Chondrocyte (in vitro differentiated cells): ENCODE measurements around the gene C1orf50. TPM values are rescaled to one million over a fixed set of nuclear protein-coding genes. Genes with fewer than 3 reads are reported as not detected.
"Not testable (repeated sequence)": the region's sequence is repeated elsewhere in the genome, so short reads cannot be mapped to it uniquely, and the experiment has no call there.

Source experiments
- DNase-seq: peaks from one replicate; pipeline ENCODE4 v3.0.0; 2021; ENCODE audit warnings: mixed read lengths, low spot score
- H3K27ac Mint-ChIP-seq: one replicate; pipeline ENCODE4 v1.8.0; 2021; ENCODE audit warnings: mild to moderate bottlenecking, moderate library complexity, mixed read lengths; ENCODE audit not compliant: unreplicated experiment
- H3K27me3 Mint-ChIP-seq: 2 replicates; pipeline ENCODE4 v1.8.0; 2021; ENCODE audit warnings: low read depth, mixed read lengths
- H3K36me3 Mint-ChIP-seq: 2 replicates; pipeline ENCODE4 v1.8.0; 2021; ENCODE audit warnings: low read depth, mixed read lengths
- H3K4me1 Mint-ChIP-seq: 2 replicates; pipeline ENCODE4 v1.8.0; 2021; ENCODE audit warnings: low read depth, mild to moderate bottlenecking, mixed read lengths
- H3K4me3 Mint-ChIP-seq: one replicate; pipeline ENCODE4 v1.8.0; 2021; ENCODE audit warnings: mild to moderate bottlenecking, moderate library complexity, mixed read lengths; ENCODE audit not compliant: unreplicated experiment
- H3K9me3 Mint-ChIP-seq: 2 replicates; pipeline ENCODE4 v1.8.0; 2021; ENCODE audit warnings: low read depth, mixed read lengths
- long read RNA-seq: library from polyadenylated mRNA; stranded (forward); transcript quantifications from one replicate; pipeline ENCODE4 v2.0.0, GENCODE V29; 2021
- total RNA-seq: library from RNA; stranded (reverse); gene quantifications from 3 replicates; pipeline ENCODE4 v1.2.1, GENCODE V29; 2021
- TF ChIP-seq, protein P1 (sequence below): fragments of 200-600 bp; sonication (generic); IDR thresholded peaks from 2 replicates; pipeline ENCODE4 v1.5.0; 2021; ENCODE audit warnings: antibody characterized with exemption, mild to moderate bottlenecking, moderate library complexity

Gene C1orf50
- total RNA-seq: 6.7 to 6.9 TPM (median 6.7 TPM) in 3 replicates
- long read RNA-seq, full-length matches to known transcripts: 14 of 24 reads
- long read RNA-seq, partial matches to known transcripts: 0 of 24 reads
- long read RNA-seq, other reads (novel, unspliced or antisense): 10 of 24 reads

DNA sequence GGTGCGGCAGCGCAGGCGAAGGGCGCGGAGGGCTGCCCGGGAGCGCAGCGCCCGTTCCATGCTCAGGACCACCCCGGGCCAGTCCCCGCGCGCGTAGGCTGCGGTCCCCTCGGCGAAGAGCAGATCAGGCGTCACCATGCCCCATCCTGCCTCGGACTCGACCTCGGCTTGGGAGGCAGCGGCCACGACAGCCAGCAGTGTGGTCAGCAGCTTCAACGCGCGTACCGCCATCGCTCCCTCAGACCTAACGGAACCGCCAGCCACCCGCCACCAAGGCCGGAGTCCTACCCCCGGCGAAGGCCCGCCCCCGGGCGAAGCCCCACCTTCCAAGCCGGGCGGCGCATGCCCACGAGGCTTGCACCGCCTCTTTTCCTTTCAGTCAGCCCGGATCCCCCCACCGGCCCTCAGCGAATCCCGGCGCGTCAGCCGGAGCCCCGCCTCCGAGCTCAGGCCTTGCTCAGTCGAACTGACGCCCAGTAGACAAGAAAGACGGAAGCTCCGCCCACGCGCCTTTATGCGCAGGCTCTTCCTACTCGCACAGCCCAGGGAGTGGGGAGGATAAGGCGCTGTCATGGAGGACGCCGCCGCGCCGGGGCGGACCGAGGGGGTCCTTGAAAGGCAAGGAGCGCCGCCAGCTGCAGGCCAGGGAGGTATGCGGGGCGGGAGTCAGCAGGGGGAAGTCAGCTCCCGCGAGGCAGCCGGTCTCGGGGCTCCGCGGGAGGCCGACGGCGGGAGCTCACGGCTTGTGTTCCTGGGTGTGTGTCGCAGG is at the start of gene C1orf50, which contains the start of gene P3H1:
Gene C1orf50, plus strand, starts transcription at position 509 of the 769 bp plus-strand sequence. Its CDS starts 63 bp downstream, at position 572.
Gene P3H1, minus strand, starts transcription at position 288 of the 769 bp plus-strand sequence. Its CDS starts 57 bp downstream, at position 231.
- TF ChIP-seq, protein P1, sequence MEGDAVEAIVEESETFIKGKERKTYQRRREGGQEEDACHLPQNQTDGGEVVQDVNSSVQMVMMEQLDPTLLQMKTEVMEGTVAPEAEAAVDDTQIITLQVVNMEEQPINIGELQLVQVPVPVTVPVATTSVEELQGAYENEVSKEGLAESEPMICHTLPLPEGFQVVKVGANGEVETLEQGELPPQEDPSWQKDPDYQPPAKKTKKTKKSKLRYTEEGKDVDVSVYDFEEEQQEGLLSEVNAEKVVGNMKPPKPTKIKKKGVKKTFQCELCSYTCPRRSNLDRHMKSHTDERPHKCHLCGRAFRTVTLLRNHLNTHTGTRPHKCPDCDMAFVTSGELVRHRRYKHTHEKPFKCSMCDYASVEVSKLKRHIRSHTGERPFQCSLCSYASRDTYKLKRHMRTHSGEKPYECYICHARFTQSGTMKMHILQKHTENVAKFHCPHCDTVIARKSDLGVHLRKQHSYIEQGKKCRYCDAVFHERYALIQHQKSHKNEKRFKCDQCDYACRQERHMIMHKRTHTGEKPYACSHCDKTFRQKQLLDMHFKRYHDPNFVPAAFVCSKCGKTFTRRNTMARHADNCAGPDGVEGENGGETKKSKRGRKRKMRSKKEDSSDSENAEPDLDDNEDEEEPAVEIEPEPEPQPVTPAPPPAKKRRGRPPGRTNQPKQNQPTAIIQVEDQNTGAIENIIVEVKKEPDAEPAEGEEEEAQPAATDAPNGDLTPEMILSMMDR: no peak
- no peaks in the 10 kb centered on the region for H3K9me3 Mint-ChIP-seq
- H3K27ac Mint-ChIP-seq: peak within 1 kb of the TSS; percentile 93
- peaks cover 3% of the 10 kb centered on the region for H3K36me3 Mint-ChIP-seq
- H3K4me3 Mint-ChIP-seq: no peak within 1 kb of the TSS
- no peaks in the 10 kb centered on the region for H3K27me3 Mint-ChIP-seq
- peaks cover 33% of the 10 kb centered on the region for H3K4me1 Mint-ChIP-seq
- peak; percentile 100 for DNase-seq

DNA sequence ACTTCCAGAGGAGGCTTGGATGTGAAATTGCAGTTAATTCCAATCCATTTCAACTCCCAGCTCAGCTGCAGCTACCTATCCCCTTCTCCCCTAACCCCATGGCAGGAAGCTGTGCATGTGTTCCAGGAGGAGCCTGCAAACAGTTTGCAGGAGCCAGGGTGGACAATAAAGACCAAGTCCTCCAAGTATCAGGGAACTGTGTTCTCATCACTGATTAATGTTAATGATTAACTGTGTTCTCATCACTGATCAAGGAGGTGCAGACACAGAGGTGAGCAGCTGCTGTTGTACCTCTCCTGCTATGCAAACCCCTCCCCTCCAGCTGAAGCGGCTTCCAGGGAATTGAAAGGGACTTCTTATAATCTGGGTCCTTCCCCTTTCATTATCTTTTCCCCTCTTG is 46.2 kb upstream of the C1orf50 start:
- no peak for DNase-seq
- Mint-ChIP-seq H3K27ac (no peak overlapping the region), H3K9me3 (peaks cover 3% of the 10 kb centered on the region), H3K36me3 (peaks cover 12% of the 10 kb centered on the region), H3K4me3 (no peak overlapping the region), H3K27me3 (no peaks in the 10 kb centered on the region), H3K4me1 (peaks cover 3% of the 10 kb centered on the region)
- TF ChIP-seq, protein P1: no peak

DNA sequence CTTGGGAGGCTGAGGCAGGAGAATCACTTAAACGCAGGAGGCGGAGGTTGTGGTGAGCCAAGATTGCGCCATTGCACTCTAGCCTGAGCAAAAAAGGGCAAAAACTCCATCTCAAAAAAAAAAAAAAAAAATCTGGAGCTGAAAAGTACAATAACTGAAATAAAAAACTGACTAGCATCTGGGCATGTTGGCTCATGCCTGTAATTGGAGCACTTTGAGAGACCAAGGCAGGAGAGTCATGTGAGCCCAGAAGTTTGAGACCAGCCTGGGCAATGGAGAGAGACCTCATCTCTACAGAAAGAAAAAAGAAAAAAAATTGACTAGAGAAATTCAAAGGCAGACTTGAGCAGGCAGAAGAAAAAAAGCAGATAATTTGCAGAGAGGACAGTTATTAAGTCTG is 45.1 kb upstream of the C1orf50 start:
- no peak for DNase-seq
- H3K4me1 Mint-ChIP-seq: peaks cover 3% of the 10 kb centered on the region
- TF ChIP-seq, protein P1: no peak
- no peak overlapping the region for H3K4me3 Mint-ChIP-seq
- peaks cover 8% of the 10 kb centered on the region for H3K36me3 Mint-ChIP-seq
- H3K9me3 Mint-ChIP-seq: peaks cover 3% of the 10 kb centered on the region
- H3K27ac Mint-ChIP-seq: no peak overlapping the region
- H3K27me3 Mint-ChIP-seq: no peaks in the 10 kb centered on the region

DNA sequence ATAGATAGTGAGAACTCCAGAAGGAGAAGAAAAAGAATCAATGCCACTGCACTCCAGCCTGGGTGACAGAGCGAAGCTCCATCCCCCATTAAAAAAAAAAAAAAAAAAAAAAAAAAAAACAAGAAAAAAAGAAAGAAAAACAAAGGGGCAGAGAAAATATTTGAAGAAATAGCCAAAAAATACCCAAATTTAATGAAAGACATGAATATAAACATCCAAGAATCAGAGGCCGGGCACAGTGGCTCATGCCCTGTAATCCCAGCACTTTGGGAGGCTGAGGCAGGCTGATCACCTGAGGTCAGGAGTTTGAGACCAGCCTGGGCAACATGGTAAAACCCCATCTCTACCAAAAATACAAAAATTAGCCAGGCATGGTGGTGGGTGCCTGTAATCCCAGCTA is 44.6 kb upstream of the C1orf50 start:
- H3K36me3 Mint-ChIP-seq, H3K27ac Mint-ChIP-seq, H3K4me3 Mint-ChIP-seq, DNase-seq, H3K4me1 Mint-ChIP-seq, H3K27me3 Mint-ChIP-seq, H3K9me3 Mint-ChIP-seq: not testable (repeated sequence)

DNA sequence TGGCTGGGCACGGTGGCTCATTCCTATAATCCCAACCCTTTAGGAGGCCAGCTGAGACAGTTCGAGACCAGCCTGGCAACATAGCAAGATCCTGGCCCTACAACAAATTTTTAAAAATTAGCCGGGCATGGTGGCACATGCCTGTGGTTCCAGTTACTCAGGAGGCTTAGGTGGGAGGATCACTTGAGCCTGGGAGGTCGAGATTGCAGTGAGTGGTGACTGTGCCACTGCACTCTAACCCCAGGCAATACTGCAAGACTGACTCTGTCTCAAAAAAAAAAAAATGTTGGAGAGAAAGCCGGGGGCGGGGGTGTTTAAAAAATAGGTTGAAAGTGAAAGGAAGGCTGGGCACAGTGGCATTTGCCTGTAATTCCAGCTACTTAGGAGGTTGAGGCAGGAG is 43.5 kb upstream of the C1orf50 start:
- no peaks in the 10 kb centered on the region for H3K27me3 Mint-ChIP-seq

DNA sequence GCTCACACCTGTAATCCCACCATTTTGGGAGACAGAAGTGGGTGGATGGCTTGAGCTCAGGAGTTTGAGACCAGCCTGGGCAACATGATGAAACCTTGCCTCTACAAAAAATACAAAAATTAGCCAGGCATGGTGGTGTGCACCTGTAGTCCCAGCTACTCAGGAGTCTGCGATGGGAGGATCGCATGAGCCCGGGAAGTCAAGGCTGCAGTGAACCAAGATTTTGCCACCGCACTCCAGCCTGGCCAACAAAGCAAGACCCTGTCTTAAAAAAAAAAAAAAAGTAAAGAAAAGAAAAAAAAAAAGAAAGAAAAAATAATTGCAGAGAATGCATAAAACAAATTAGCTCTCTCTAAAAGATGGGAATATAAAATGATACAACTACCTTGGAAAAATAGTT is 41.2 kb upstream of the C1orf50 start:
- H3K27ac Mint-ChIP-seq, H3K9me3 Mint-ChIP-seq: not testable (repeated sequence)

More for the DNA sequence above, 43.5 kb upstream of the C1orf50 start:
- no peak for DNase-seq
- TF ChIP-seq, protein P1: no peak
- Mint-ChIP-seq H3K27ac (no peak overlapping the region), H3K4me1 (peaks cover 3% of the 10 kb centered on the region), H3K36me3 (peaks cover 3% of the 10 kb centered on the region), H3K4me3 (no peak overlapping the region), H3K9me3 (peaks cover 3% of the 10 kb centered on the region)

More for the DNA sequence above, 41.2 kb upstream of the C1orf50 start:
- H3K4me1 Mint-ChIP-seq, H3K36me3 Mint-ChIP-seq, H3K27me3 Mint-ChIP-seq, H3K4me3 Mint-ChIP-seq, DNase-seq: not testable (repeated sequence)
